Panc1 (cell line): Measurements from ENCODE around the gene ABCA1. TPM values are rescaled to one million over a fixed set of nuclear protein-coding genes. Genes with fewer than 3 reads are reported as not detected.

ENCODE experiments used
- ATAC-seq: fragments of 200-7000 bp; cut with Tn5 transposase; 2 replicates; pipeline ENCODE4 v1.9.1; 2020; ENCODE audit warnings: mild to moderate bottlenecking, moderate library complexity
- BruUV-seq: library from RNA; stranded (reverse); fragments of 400-500 nt; replicated peaks from 2 replicates; lab custom pipeline; 2021; lab: Mats Ljungman, UMichigan
- CTCF ChIA-PET: fragments of 300-600 bp; sonication (Branson Sonifier 250); formaldehyde crosslinking; loops from one replicate; lab custom pipeline; 2022; ENCODE audit warnings: antibody characterized with exemption; lab: Charles Lee
- POLR2A ChIA-PET: fragments of 300-600 bp; sonication (Branson Sonifier 250); formaldehyde crosslinking; loops from one replicate; lab custom pipeline; 2022; ENCODE audit warnings: antibody characterized with exemption; lab: Charles Lee
- DNase-seq: peaks from one replicate; pipeline ENCODE4 v3.0.0-alpha.2; 2010; ENCODE audit warnings: low read depth, low spot score
- H3K27ac ChIP-seq: 2 replicates; pipeline ENCODE4 v1.5.1; 2011; ENCODE audit warnings: mild to moderate bottlenecking, low read length, inconsistent platforms
- H3K27me3 ChIP-seq: fragments of 200-500 bp; sonication (Bioruptor generic); 2 replicates; pipeline ENCODE4 v1.6.0; 2014; ENCODE audit warnings: low read length, inconsistent platforms; ENCODE audit not compliant: control insufficient read depth, insufficient read depth
- H3K36me3 ChIP-seq: fragments of 200-500 bp; sonication (Bioruptor generic); 2 replicates; pipeline ENCODE4 v1.5.1; 2014; ENCODE audit warnings: inconsistent platforms, mild to moderate bottlenecking, low read length, moderate library complexity; ENCODE audit not compliant: control insufficient read depth, insufficient read depth
- H3K4me1 ChIP-seq: 2 replicates; pipeline ENCODE4 v1.5.1; 2011; ENCODE audit warnings: inconsistent platforms, mild to moderate bottlenecking, low read length, moderate library complexity; ENCODE audit not compliant: control insufficient read depth, insufficient read depth
- H3K4me3 ChIP-seq, 2 experiments: 2 replicates each; pipeline ENCODE4 v1.5.1; 2011 to 2012; ENCODE audit warnings: low read depth in 2 of 2, low read length in 2 of 2, mild to moderate bottlenecking in 2 of 2, inconsistent platforms in 1 of 2, moderate library complexity in 1 of 2
- H3K9me3 ChIP-seq: fragments of 200-500 bp; sonication (Bioruptor generic); 2 replicates; pipeline ENCODE4 v1.5.1; 2014; ENCODE audit warnings: low read depth, mild to moderate bottlenecking, inconsistent platforms, low read length, moderate library complexity; ENCODE audit not compliant: control insufficient read depth, insufficient read depth
- CTCF ChIP-seq: fragments of 450-650 bp; IDR thresholded peaks from 2 replicates; pipeline ENCODE4 v1.5.1; 2017; ENCODE audit warnings: mild to moderate bottlenecking
- POLR2AphosphoS5 ChIP-seq: IDR thresholded peaks from 2 replicates; pipeline ENCODE4 v1.6.1; 2012; ENCODE audit warnings: mild to moderate bottlenecking, low read depth, low read length, moderate library complexity
- REST ChIP-seq, 2 experiments: IDR thresholded peaks; 2 replicates each; pipeline ENCODE4 v1.6.1; 2011 to 2012; ENCODE audit warnings: low read depth in 2 of 2, control low read depth in 1 of 2, low read length in 1 of 2, mild to moderate bottlenecking in 1 of 2, moderate library complexity in 1 of 2; ENCODE audit not compliant: insufficient read depth in 1 of 2
- SIN3A ChIP-seq: IDR thresholded peaks from 2 replicates; pipeline ENCODE4 v1.6.1; 2012; ENCODE audit warnings: low read depth, mild to moderate bottlenecking, low read length, moderate library complexity, borderline replicate concordance; ENCODE audit not compliant: insufficient read depth
- TCF7L2 ChIP-seq: IDR thresholded peaks from 2 replicates; pipeline ENCODE4 v1.6.1; 2011; ENCODE audit warnings: mild to moderate bottlenecking, low read depth, low read length, inconsistent platforms
- in situ Hi-C: cut with HindIII; loops from 2 replicates; pipeline ENCODE4 v1.10.0; 2016; ENCODE audit warnings: low sequenced_read_pairs, low pct_unique_long_range_greater_than_20kb
- intact Hi-C: fragments of 100-400 bp; cut with micrococcal nuclease; formaldehyde crosslinking; loops from one replicate; pipeline ENCODE4 v1.10.0; 2022; ENCODE audit not compliant: unreplicated experiment
- total RNA-seq: library from RNA; stranded (reverse); gene quantifications from one replicate; pipeline ENCODE4 v1.2.1, GENCODE V29; 2021; ENCODE audit not compliant: unreplicated experiment

Gene ABCA1
- total RNA-seq, 1 experiment from 2014 or later: 2.6 TPM

GRCh38 chr9:104776797-104777196 is 151.2 kb downstream of the ABCA1 start:
- POLR2A ChIA-PET: no interaction called here

GRCh38 chr9:104775976-104776375 is 152.0 kb downstream of the ABCA1 start:
- Histone ChIP-seq H3K9me3 (no peaks in the 10 kb centered on the region), H3K4me1 (no peaks in the 10 kb centered on the region), H3K27ac (no peak overlapping the region), H3K27me3 (no peaks in the 10 kb centered on the region), H3K36me3 (no peaks in the 10 kb centered on the region), H3K4me3 (no peak overlapping the region)
- ChIA-PET POLR2A (no interaction called here), CTCF (no interaction called here)
- DNase-seq: no peak
- TF ChIP-seq REST (IDR thresholded peaks at IDR 0.05; ENCODE audit: insufficient read depth in 1 of 2, low read depth in 2 of 2, low read length in 1 of 2): no peak
- TF ChIP-seq CTCF: no peak
- TF ChIP-seq TCF7L2: no peak
- TF ChIP-seq SIN3A: no peak
- TF ChIP-seq POLR2AphosphoS5: no peak
- no peak for ATAC-seq
- BruUV-seq: no TSS peak
- intact Hi-C loops: no loop called here
- in situ Hi-C loops: no loop called here

More at GRCh38 chr9:104776797-104777196, 151.2 kb downstream of the ABCA1 start:
- intact Hi-C loops (no loop called here), in situ Hi-C loops (no loop called here)
- no peak for TF ChIP-seq CTCF
- no peak for TF ChIP-seq POLR2AphosphoS5
- TF ChIP-seq TCF7L2: no peak
- no peak for TF ChIP-seq SIN3A
- TF ChIP-seq REST (IDR thresholded peaks at IDR 0.05; ENCODE audit: insufficient read depth in 1 of 2, low read depth in 2 of 2, low read length in 1 of 2): no peak
- no peak for DNase-seq
- Histone ChIP-seq H3K36me3 (no peaks in the 10 kb centered on the region; the same call in 1 of the 2 replicates), H3K27ac (no peak overlapping the region), H3K9me3 (no peaks in the 10 kb centered on the region), H3K4me1 (no peaks in the 10 kb centered on the region), H3K27me3 (no peaks in the 10 kb centered on the region), H3K4me3 (no peak overlapping the region)
- no peak for ATAC-seq
- BruUV-seq: no TSS peak
- CTCF ChIA-PET: no interaction called here
